ENCODE results near the gene CCSER1. TPM values are rescaled to one million over a fixed set of nuclear protein-coding genes. Genes with fewer than 3 reads are reported as not detected.

Gene CCSER1
- total RNA-seq, 1 donor from 2014 or later = 15.7 TPM

DNA sequence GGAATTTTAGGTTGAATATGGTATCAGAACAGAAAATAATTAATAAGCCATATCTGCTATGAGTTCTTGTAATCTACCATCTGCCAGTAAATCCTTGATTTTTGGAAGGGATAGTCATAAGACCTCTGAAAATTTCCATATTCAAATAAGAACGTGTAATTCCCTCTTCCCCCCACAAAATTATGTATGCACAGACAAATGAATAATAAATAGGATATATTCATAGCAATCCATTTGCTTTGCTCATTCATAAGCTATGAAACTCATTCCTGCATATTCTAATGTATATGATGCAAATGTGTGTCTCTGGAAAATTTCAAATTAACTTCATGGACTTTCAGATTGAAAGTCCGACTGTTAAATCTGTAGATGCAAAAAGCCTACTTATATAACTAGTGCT lies 1343.5 kb downstream of the CCSER1 start:
- no peak for DNase-seq (ENCODE audit: low spot score)
- intact Hi-C loops (cut with DNase I) = no loop called here

DNA sequence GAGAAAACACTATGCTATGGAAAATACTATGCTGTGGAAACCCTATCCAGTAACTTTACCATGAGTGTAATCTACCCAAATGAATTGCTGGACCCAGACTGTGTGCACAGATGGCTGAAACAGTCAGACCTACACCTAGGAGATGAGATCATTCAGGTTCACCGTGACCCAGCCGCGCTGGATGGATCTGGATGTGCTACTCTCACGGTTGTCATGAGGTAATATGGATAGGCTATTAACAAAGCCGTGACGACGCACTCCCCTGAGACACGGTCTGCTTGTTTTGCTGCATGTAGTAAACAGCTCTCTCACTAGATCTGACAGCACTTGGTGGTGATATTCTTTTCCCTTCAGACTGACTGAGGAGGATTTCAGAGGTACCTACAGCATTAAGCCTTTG lies 1344.1 kb downstream of the CCSER1 start:
- no peak for DNase-seq (ENCODE audit: low spot score)
- intact Hi-C loops (cut with DNase I) = no loop called here

DNA sequence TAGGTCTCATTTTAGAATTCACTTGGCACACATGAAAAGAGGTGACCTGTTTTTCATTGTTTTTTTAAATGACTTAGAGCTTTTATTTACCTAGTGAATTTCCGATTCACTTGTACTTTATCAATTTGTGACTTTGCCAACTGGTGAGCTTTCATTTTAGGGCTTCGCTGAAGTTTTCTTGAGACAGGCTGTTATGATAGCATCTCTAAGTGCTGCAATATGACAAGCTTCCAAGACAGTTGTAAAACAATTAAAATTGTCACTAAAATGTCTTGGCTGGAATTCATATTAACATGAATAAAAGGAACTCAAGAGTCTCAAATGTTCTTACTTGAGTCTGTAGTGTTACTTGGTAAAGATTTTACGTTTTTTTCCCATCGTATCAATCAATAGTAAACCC lies 1344.9 kb downstream of the CCSER1 start:
- DNase-seq (ENCODE audit: low spot score) = no peak
- intact Hi-C loops (cut with DNase I) = no loop called here

DNA sequence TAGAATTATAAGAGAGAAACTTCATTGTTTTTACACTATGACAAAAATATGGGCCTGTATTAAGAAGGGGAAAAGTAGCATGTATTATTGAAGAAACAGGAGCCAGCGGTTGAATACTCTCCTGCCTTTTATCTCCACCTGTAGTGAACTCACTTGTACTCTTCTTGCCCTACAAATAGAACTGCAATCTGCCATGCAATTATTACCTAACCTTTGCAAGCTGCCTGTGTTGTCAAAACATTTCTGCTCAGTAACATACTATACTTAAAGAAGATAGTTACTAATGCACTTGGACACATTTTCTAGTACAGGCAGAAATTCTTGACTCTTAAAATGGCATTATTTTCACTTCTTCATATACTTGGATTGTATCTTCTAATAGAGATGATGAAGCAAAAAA lies 1358.2 kb downstream of the CCSER1 start:
- intact Hi-C loops (cut with DNase I) = no loop called here
- DNase-seq (ENCODE audit: low spot score) = no peak

DNA sequence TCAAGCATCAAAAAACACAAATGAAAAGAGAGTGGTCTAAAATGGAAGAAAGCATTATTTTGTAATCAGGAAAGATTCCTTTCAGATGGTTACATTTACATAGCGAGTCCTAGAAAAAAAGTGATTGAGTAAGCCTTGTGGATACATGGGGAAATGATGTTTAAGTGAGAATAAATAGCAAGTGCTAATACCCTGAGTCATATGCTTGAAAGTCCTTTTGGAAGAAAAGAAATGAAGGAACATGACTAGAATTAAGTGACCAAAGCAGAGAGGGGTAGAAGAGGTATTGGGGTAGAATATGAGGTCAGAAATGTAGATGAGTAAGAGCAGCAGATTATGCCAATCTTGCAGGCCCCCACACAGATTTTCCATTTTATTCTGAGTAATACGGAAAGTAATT lies 1361.8 kb downstream of the CCSER1 start:
- intact Hi-C loops (cut with DNase I) = no loop called here

DNA sequence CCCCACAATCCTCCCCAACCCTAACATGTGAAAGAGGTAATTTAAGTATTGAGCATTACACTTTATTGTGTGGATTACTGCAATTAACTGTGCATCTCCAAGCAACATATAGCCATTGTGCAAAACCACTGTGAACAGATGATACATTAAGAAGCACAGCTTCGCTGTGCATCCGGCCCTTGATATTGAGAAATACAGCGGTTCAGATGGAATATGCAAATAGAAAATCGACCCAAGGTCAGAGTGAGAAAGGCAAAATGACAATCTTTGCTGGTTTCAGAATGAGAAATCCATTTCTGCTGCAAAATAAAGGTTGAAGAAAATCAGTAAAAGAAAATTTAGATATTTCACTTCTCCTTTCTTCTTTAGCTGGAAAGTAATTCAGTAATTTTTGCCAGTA lies 1370.7 kb downstream of the CCSER1 start:
- intact Hi-C loops (cut with DNase I) = no loop called here
- DNase-seq (ENCODE audit: low spot score) = no peak

More for the DNA sequence above, 1361.8 kb downstream of the CCSER1 start:
- no peak for DNase-seq (ENCODE audit: low spot score)

DNA sequence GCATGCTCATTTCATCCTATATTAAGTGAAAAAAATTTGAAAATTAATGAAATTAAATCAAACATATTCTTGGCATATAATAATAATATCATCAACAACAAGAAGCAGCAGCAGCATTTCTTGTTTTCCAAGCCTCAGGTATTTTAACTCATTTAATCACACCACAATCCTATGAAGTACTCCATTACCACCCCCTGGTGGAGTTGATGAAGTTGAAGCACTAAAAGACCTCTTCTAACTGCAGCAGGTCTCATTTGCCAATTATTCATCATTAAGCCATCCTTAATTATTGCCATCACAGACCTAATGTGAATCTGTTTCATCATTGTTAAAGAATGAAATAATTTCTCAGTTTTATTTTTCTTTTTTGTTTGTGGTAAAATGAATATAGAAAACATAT lies 1375.2 kb downstream of the CCSER1 start:
- intact Hi-C loops (cut with DNase I) = no loop called here

DNA sequence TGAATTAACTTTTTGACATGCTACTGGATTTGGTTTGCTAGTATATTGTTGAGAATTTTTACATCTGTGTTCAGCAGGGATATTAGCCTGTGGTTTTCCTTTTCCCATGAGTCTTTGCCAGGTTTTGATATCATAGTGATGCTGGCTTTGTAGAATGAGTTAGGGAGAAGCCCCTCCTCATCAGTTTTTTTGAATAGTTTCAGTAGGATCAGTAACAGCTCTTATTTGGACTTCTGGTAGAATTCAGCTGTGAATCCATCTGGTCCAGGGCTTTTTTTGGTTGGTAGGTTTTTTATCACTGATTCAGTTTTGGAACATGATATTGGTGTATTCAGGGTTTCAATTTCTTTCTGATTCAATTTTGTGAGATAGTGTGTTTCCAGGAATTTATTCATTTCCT lies 1386.1 kb downstream of the CCSER1 start:
- intact Hi-C loops (cut with DNase I) = no loop called here

More for the DNA sequence above, 1375.2 kb downstream of the CCSER1 start:
- DNase-seq (ENCODE audit: low spot score) = no peak

DNA sequence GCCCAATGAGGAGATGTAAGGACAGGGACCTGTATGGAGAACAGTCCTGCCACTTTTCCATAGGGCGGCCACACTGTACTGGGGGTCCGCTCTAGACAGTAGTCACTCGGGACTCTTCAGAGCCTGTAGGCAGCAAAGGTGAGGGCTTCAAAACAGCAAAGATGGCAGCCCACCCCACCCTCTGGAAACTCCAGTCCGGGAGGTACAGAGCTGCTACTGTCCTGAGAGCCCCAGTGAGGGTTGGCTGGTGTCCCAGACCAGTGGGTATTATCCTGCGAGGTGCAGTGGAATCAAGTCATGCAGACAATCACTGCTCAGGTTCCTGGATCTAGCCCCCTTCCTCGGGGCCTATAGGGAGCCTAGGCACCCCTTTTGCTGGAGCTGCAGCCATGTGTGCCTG lies 1392.0 kb downstream of the CCSER1 start:
- no peak for DNase-seq (ENCODE audit: low spot score)
- intact Hi-C loops (cut with DNase I) = no loop called here

More for the DNA sequence above, 1386.1 kb downstream of the CCSER1 start:
- no peak for DNase-seq (ENCODE audit: low spot score)

DNA sequence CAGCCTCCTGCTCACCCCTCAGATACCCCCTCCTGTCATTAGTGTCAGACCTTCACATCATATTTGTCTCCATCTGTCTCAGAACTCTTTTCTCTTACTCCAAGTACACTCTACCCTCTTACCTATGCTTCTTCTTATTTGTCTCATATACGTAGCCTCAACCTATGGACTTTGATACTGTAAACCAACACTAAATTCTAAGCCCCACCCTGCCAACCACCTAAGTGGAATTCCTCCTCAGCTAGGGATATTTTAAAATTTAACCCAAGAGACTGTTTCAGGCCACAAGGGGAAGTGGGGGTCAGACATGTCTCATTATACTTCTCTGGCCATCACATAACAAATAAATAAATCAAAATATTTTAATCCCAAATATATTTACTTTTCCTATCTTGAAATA lies 1398.4 kb downstream of the CCSER1 start:
- DNase-seq (ENCODE audit: low spot score) = no peak
- intact Hi-C loops (cut with DNase I) = no loop called here

DNA sequence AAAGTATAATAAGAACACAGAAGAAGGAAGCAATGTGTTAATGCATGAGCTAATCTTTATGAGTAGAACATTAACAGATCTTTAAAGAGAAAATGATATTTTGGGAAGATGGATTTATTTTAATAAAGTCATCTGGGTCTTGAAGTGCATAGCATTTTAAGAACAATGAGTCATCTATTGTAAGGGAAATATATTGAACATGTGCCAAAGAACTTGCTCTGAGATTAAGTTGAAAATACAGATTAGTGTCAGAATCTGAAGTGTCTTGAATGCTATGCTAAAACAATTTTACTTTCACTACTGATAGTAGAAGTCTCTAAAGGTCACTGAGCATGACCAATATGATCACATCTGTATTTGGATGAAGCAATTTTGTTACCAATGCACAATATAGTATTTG lies 1399.9 kb downstream of the CCSER1 start:
- DNase-seq (ENCODE audit: low spot score) = no peak
- intact Hi-C loops (cut with DNase I) = no loop called here

DNA sequence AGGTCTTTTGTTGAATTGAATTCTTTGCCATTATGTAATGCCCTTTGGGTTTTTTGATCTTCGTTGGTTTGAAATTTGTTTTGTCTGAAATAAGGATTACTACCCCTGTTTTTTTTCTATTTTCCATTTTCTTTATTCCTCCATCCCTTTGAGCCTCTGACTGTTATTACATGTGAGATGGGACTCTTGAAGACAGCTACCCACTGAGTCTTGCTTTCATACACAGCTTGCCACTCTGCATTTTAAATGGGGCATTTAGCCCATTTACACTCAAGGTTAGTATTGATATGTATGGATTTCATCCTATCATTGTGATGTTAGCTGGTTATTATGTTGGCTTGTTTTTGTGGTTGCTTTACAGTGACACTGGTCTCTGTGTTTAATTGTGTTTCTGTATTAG lies 1440.4 kb downstream of the CCSER1 start:
- intact Hi-C loops (cut with DNase I) = no loop called here
- DNase-seq (ENCODE audit: low spot score) = no peak

DNA sequence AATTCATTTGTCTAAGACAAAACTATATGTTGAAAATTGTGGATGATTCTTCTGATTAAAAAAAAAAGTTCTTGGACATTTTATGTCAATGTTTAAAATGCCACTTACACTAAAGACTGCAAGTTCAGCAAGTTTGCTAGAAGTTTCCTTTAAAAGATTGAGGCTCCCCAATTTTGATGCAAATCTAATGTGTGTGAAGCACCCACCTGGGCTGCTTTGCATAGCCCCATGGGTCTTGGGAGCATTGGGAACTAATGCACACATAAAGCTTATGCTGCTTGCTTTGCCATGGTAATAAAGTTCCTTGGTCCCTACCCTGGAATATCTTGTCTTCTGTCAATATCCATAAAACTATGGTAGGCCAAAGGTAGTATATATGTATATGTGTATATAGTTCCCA lies 1450.7 kb downstream of the CCSER1 start:
- intact Hi-C loops (cut with DNase I) = no loop called here

DNA sequence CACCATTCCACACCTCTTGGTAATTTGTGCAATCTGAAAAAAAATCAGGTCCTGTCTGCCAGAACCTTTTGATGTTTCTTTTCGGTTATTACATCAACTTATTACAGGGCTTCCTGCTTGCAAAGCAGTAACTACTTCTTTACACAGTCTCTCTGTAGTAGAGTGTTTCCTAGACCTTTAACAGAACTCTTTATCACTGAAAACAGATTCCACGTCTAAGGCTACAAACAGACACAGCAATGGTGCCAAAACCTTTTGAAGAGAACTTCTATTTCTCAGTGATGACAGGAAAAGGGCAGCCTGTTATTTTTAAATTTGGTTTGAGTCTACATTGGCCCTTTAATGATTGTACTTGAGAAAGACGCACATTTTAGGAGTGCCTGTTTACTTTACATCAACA lies 1463.1 kb downstream of the CCSER1 start:
- intact Hi-C loops (cut with DNase I) = no loop called here
- no peak for DNase-seq (ENCODE audit: low spot score)

More for the DNA sequence above, 1450.7 kb downstream of the CCSER1 start:
- no peak for DNase-seq (ENCODE audit: low spot score)

DNA sequence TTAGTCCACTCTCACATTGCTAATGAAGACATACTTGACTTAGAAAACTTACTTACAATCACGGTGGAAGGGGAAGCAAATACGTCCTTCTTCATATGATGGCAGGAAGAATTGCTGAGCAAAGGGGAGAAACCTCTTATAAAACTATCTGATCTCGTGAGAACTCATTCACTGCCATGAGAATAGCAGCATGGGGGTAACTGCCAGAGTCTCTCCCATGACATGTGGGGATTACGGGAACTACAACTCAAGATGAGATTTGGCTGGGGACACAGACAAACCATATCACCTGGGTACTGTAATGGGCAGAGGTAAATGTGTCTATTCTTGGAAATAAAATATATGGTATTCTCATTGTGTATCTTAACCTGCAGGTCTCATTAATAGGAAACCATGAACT lies 1464.9 kb downstream of the CCSER1 start:
- intact Hi-C loops (cut with DNase I) = no loop called here
- DNase-seq (ENCODE audit: low spot score) = no peak

DNA sequence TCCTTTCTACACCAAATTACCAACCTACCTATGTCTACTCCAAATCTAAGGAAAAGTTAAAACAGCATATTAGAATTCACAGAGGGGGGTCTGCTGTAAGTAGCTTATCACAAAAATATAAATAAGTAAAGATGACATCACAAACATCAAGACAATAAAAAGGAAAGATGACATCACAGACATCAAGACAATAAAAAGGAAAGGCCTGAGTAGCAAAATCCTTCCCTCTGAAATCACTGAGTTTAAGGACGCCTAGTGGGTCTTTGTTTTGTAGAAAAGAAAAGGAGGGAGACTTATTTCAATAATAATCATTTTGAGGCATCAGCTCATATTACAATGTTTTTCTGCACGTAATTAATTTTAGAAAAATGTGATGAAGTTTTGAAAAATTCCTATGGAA lies 1469.5 kb downstream of the CCSER1 start:
- DNase-seq (ENCODE audit: low spot score) = no peak
- intact Hi-C loops (cut with DNase I) = no loop called here

DNA sequence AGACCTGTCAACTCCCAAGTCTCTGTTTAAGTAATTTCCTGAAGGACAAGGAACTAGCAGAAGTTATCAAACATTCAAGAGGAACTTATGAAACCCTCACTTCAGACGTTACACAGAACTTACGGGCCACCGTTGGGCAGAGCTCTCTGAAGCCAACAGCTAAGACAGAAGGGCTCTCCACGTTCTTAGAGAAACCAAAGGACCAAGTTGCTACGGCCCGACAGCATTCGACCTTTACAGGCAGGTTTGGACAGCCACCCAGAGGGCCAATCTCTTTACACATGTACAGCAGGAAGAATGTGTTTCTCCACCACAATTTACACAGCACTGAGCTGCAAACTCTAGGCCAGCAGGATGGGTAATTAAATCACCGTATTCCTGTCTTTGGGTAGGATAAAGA lies 1471.5 kb downstream of the CCSER1 start:
- no peak for DNase-seq (ENCODE audit: low spot score)
- intact Hi-C loops (cut with DNase I) = no loop called here

DNA sequence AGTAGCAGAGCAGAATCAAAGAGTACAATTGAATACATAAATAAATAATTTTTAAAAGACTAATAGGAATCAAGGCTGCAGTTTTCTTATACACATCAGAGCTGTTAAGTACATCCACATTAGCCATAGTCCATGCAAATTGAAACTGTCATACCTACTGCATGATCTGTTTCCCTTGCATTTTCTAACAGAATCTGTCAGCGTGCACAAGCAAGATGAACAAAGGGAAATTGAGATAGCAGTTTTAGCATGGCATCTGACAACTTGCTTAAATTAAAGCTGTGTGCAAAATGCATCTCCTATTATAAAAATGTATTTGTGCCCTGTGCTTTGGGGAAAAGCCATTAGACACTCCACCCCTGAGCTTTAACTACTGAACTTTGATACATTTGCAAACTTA lies 1473.1 kb downstream of the CCSER1 start:
- intact Hi-C loops (cut with DNase I) = no loop called here
- no peak for DNase-seq (ENCODE audit: low spot score)

DNA sequence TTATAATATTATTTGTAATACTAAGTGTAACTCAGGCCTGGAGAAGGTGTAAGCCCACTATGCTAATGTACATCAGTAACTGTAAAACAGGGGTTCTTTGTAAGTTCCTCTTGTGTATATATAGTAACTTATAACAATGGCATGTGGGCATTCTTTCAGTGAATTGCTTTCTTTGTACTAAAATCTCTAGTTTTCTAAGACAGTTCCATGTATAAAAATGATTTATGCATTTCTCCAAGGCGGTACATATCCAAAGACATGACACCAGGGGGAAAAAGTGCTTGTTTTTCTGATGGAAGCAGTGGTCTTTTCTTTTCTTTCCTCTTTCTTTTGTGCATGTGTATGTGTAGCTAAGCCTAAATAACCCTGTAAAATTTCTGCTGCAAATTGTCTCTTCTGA lies 1474.2 kb downstream of the CCSER1 start:
- DNase-seq (ENCODE audit: low spot score) = no peak
- intact Hi-C loops (cut with DNase I) = no loop called here

DNA sequence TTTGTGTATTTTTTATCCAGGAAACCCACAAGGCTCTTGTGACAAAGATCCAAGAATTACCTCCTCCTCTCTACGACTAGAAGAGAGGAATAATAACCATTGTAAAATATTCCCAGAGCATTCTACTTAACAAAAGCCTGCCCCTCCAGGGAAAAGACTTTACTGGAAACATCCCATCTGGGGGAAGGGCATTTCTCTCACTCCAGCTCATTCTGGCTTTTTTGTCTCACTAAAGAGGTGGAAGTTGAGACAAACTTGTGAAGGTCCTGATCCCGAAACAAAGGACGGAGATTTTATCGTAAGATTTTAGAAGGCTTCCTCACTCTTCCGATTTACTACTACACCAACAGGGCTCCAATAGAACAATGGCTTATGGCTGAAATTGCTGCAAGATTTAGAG lies 1484.6 kb downstream of the CCSER1 start:
- DNase-seq (ENCODE audit: low spot score) = no peak
- intact Hi-C loops (cut with DNase I) = no loop called here

DNA sequence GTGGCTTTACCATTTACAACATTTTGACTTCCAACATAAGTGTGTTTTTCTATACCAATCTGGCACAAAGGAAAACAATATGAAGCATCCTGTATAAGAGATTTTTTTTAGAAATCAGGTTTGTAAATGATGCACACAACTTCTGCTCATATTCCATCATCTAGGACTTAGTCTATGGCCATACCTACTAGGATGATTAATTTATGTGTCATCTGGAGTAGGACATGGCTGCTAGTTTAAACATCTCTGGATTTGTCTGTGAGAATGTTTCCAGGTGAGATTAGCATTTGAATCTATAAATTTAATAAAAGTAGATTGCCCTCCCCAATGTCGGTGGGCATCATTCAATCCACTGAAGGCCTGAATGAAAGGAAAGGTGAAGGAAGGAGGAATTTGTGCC lies 1493.8 kb downstream of the CCSER1 start:
- no peak for DNase-seq (ENCODE audit: low spot score)
- intact Hi-C loops (cut with DNase I) = no loop called here

DNA sequence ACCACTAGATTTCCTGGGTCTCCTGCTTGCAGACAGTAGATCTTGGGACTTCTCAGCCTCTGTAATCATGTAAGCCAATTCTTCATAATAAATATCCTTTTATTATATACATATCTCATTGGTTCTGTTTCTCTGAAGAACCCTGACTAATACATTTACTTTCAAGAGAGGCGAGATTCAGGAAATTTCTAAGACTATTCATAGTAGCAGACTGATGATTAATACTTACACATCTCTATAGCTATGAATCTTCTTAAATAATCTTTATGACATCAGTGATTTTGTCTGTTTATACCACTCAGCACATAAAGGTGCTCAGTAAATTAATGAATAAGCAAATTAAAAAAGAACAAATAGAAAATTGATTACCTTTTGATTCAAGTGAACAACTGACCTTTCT lies 1494.3 kb downstream of the CCSER1 start:
- intact Hi-C loops (cut with DNase I) = no loop called here
- DNase-seq (ENCODE audit: low spot score) = no peak

Data from cardiac septum (tissue), 1 donor.